Measurements from ENCODE around the gene FLII.
A peak's percentile ranks its signal among the peaks of the same experiment; 100 is the strongest.
"Not testable (repeated sequence)": the region's sequence is repeated elsewhere in the genome, so short reads cannot be mapped to it uniquely, and the experiment has no call there.

FLII gene

DNA sequence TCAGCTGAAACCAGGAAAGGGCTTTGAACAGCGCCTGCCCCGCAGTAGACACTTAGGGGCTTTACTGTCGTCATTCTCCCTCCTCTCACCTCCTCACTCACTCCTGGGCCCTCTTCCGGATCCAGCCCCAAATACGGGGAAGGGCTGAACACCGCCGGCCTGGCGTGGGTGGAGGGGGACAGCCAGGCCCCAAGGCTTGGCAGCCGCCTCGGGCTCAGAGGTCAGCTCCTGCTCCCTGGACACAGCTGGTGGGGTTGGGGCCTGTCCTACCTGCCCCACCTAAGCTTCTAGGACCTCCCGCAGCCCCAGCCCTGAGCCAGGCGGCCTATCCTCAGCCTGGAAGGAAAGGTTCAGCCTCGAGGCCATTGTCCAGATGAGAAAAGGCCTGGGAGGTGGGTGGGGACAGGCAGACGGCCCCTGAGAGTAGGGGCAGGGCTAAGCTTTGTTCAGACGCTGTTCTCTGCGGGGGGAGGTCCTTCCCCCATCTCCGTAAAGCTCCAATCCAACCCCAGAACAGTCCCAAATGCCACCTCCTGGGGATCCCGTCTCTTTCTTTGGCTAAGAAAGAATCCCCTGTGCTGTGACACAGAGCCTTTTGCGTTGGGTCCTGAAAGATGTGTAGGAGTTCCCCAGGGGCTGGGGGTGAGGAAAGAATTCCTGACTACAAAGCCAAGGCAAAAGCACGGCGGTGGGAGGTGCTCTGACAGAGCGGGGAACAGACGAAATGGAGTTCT is 34.0 kb downstream of the FLII start:
- DNase-seq (ENCODE audit: low read depth in 2 of 2) = peak; percentile 51 to 74
- H3K4me3 ChIP-seq (replicated peaks in 1 of 2; ENCODE audit: low read depth in 2 of 2, low read length in 2 of 2) = peak overlapping the region in 1 of 2 donors; percentile 42
- TF ChIP-seq, protein P1, sequence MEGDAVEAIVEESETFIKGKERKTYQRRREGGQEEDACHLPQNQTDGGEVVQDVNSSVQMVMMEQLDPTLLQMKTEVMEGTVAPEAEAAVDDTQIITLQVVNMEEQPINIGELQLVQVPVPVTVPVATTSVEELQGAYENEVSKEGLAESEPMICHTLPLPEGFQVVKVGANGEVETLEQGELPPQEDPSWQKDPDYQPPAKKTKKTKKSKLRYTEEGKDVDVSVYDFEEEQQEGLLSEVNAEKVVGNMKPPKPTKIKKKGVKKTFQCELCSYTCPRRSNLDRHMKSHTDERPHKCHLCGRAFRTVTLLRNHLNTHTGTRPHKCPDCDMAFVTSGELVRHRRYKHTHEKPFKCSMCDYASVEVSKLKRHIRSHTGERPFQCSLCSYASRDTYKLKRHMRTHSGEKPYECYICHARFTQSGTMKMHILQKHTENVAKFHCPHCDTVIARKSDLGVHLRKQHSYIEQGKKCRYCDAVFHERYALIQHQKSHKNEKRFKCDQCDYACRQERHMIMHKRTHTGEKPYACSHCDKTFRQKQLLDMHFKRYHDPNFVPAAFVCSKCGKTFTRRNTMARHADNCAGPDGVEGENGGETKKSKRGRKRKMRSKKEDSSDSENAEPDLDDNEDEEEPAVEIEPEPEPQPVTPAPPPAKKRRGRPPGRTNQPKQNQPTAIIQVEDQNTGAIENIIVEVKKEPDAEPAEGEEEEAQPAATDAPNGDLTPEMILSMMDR (IDR thresholded peaks at IDR 0.05; ENCODE audit: low read depth, low read length) = no peak

DNA sequence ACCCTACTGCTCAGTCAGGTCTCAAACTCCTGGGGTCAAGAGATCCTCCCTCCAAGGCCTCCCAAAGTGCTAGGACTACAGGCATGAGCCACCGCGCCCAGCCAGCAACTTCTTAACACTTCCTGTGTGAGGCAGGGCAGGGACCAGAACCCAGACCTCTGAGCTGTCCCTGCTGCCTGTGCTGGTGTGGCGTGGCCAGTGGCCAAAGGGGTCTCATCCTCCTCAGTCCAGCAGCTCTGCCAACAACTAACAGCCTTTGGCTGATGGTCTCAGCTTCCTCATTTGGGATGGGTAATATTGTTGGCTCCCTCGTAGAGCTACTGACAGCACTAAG is 34.5 kb downstream of the FLII start:
- TF ChIP-seq, protein P1 (IDR thresholded peaks at IDR 0.05; ENCODE audit: low read depth, low read length) = no peak
- no peak overlapping the region for H3K4me3 ChIP-seq (replicated peaks in 1 of 2; ENCODE audit: low read depth in 2 of 2, low read length in 2 of 2)
- no peak for DNase-seq (ENCODE audit: low read depth in 2 of 2)

DNA sequence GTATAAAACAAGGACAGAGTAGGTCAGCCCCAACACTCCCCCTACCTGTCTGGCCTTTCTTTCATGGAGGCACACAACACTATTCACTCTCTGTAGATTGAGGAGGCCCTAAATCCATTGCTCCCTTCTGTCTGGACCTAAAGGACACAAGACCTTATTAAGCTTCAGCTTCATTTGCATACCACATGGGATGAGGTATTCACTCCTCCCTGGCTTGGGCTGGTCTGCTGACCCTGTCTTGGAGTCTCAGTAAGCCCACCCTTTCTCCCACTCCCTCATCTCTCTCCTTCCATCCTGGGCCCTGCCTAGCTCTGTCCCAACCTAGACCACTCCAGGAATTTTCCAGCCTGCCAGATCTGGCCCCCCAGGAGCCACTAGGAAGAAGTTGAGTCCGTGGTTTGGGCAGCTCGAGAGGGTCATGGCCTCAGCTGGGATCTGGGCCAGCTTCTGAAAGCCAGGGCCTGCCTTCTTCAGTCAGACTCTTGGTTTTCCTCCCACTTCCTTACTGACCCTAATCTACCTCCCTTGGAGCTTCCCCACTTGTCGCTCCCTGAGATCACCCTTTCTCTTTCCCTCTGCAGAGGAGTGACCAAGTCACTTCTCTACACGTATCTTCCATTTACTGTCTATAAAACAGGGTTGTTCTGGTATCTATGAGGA is 39.7 kb downstream of the FLII start:
- H3K4me3 ChIP-seq (replicated peaks in 1 of 2; ENCODE audit: low read depth in 2 of 2, low read length in 2 of 2) = no peak overlapping the region
- peak; percentile 37 to 82 for DNase-seq (ENCODE audit: low read depth in 2 of 2)
- TF ChIP-seq, protein P1 (IDR thresholded peaks at IDR 0.05; ENCODE audit: low read depth, low read length) = no peak

DNA sequence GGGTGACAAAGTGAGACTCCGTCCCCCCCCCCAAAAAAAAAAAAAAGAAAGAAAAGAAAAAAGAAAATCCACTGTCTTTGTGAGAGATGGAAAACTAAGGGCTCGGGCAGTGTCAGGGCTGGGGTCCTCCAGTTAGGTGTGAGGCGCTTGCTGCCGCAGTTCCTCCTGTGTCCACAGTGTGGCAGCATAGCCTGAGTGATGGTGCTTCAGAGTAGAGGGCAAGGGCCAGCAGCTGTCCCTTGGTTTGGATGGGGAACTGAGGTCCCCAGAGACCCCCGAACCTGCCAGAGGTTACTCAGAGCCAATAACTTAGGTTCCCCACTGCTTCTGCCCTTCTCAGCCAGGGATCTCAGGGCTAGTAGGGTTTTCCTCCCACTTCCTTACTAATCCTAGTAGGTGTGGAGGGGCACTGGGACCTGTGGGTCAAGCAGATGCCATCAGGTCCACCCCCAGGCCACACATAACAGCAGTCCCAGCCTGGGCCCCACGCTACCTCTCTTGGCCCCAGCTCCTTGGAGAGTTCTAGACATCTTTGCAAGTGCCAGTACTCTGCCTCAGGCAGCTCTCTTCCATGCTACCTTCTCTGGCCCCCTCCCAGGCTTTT is 41.0 kb downstream of the FLII start:
- DNase-seq (ENCODE audit: low read depth in 2 of 2) = peak; percentile 68 to 75
- no peak overlapping the region for H3K4me3 ChIP-seq (replicated peaks in 1 of 2; ENCODE audit: low read depth in 2 of 2, low read length in 2 of 2)
- TF ChIP-seq, protein P1 (IDR thresholded peaks at IDR 0.05; ENCODE audit: low read depth, low read length) = peak; percentile 98

DNA sequence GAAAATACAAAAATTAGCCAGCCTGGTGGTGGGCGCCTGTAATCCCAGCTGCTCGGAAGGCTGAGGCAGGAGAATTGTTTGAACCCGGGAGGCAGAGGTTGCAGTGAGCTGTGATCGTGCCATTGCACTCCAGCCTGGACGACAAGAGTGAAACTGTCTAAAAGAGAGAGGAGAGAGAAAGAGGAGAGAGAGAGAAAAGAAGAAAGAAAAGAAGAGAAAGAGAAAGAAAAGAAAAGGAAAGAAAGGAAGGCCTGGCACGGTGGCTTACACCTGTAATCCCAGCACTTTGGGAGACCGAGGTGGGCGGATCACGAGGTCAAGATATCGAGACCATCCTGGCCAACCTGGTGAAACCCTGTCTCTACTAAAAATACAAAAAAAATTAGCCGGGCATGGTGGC is 41.6 kb downstream of the FLII start:
- not testable (repeated sequence) for H3K4me3 ChIP-seq (replicated peaks in 1 of 2; ENCODE audit: low read depth in 2 of 2, low read length in 2 of 2); DNase-seq (ENCODE audit: low read depth in 2 of 2)

DNA sequence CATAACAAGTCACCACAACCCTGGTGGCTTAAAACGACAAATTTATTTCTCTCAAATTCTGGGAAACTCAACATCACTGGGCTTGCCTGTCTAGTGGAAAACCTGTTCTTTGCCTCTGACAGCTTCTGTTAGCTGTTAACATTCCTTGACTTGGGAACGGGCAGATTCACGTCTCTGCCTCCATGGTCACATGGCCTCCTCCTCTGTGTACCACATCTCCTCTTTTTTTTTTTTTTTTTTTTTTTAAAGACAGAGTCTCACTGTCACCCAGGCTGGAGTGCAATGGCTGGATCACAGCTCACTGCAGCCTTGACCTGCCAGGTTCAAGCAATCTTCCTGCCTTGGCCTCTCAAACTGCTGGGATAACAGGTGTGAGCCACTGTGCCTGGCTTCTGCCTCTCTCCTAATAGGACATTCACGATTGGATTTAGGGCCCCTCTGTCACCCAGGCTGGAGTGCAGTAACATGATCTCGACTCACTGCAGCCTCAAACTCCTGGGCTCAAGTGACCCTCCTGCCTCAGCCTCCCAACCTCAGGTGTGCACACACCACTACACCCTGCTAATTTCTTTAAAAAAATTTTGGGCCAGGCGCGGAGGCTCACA is 44.8 kb downstream of the FLII start:
- TF ChIP-seq, protein P1 (IDR thresholded peaks at IDR 0.05; ENCODE audit: low read depth, low read length) = no peak
- no peak for DNase-seq (ENCODE audit: low read depth in 2 of 2)
- no peak overlapping the region for H3K4me3 ChIP-seq (replicated peaks in 1 of 2; ENCODE audit: low read depth in 2 of 2, low read length in 2 of 2)

DNA sequence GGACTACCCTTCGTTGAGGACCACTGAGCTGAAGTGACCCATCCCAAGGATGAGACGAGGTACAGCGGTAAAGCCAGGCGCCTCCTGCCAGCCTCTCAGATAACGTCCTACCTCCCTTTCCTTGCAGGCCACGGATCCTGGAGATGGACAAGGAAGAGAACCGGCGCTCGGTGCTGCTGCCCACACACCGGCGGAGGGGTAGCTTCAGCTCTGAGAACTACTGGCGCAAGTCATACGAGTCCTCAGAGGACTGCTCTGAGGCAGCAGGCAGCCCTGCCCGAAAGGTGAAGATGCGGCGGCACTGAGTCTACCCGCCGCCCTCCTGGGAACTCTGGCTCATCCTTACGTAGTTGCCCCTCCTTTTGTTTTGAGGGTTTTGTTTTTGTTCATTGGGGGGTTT is 50.4 kb downstream of the FLII start:
- no peak overlapping the region for H3K4me3 ChIP-seq (replicated peaks in 1 of 2; ENCODE audit: low read depth in 2 of 2, low read length in 2 of 2)
- DNase-seq (ENCODE audit: low read depth in 2 of 2) = no peak
- TF ChIP-seq, protein P1 (IDR thresholded peaks at IDR 0.05; ENCODE audit: low read depth, low read length) = no peak
